HL-60 (cell line): Measurements from ENCODE around the gene TRAPPC1.

ENCODE experiments used
- DNase-seq, 2 experiments: peaks; one replicate each; pipeline ENCODE4 v3.0.0-alpha.2; 2010 to 2020; ENCODE audit warnings: low read depth in 1 of 2, low spot score in 1 of 2
- H3K27ac ChIP-seq: fragments of 250-450 bp; sonication (Bioruptor Pico); replicated peaks from 2 replicates; pipeline ENCODE4 v1.5.1; 2020; ENCODE audit warnings: mild to moderate bottlenecking, moderate library complexity
- H3K27me3 ChIP-seq: fragments of 250-450 bp; sonication (Bioruptor Pico); 2 replicates; pipeline ENCODE4 v1.5.1; 2021; ENCODE audit warnings: mild to moderate bottlenecking, moderate library complexity; ENCODE audit not compliant: insufficient read depth, poor library complexity, severe bottlenecking
- H3K4me3 ChIP-seq: replicated peaks from 2 replicates; pipeline ENCODE4 v1.5.1; 2011; ENCODE audit warnings: mild to moderate bottlenecking, control low read depth, low read length; ENCODE audit not compliant: insufficient read depth
- CTCF ChIP-seq: IDR thresholded peaks from one replicate; pipeline ENCODE4 v1.5.1; 2011; ENCODE audit warnings: low read length, control low read depth, inconsistent platforms; ENCODE audit not compliant: insufficient read depth
- GABPA ChIP-seq: IDR thresholded peaks from 2 replicates; pipeline ENCODE4 v1.6.1; 2012; ENCODE audit warnings: low read depth
- POLR2AphosphoS5 ChIP-seq: IDR thresholded peaks from 2 replicates; pipeline ENCODE4 v1.6.1; 2012; ENCODE audit warnings: low read depth
- REST ChIP-seq: IDR thresholded peaks from 2 replicates; pipeline ENCODE4 v1.6.1; 2012; ENCODE audit warnings: low read depth; ENCODE audit not compliant: insufficient replicate concordance
- SPI1 ChIP-seq: IDR thresholded peaks from 2 replicates; pipeline ENCODE4 v1.6.1; 2012; ENCODE audit warnings: low read depth, mild to moderate bottlenecking, borderline replicate concordance

TRAPPC1 gene

GRCh38 chr17:7886227-7887037, 45.3 kb downstream of the TRAPPC1 start:
- peak overlapping the region; percentile 92 for H3K27ac ChIP-seq
- peak overlapping the region; percentile 57 for H3K4me3 ChIP-seq
- TF ChIP-seq SPI1 (no peak), POLR2AphosphoS5 (no peak), CTCF (no peak)
- H3K27me3 ChIP-seq: no peaks in the 10 kb centered on the region
- DNase-seq: no peak

- Histone ChIP-seq H3K27ac (peak overlapping the region; percentile 92), H3K4me3 (peak overlapping the region; percentile 57), H3K27me3 (no peaks in the 10 kb centered on the region)
- peak in 1 of 2 experiments; percentile 21 for DNase-seq
- TF ChIP-seq POLR2AphosphoS5 (no peak), SPI1 (no peak), GABPA (no peak), CTCF (no peak), REST (no peak)
These were observed 46.1 kb downstream of the TRAPPC1 start for GRCh38 chr17:7885367-7886226.

GRCh38 chr17:7884581-7885366, 47.0 kb downstream of the TRAPPC1 start:
- Histone ChIP-seq H3K27me3 (no peaks in the 10 kb centered on the region), H3K27ac (peak overlapping the region; percentile 92), H3K4me3 (peak overlapping the region; percentile 38)
- TF ChIP-seq GABPA: no peak
- TF ChIP-seq SPI1: no peak
- TF ChIP-seq CTCF: no peak
- TF ChIP-seq REST: no peak
- no peak for TF ChIP-seq POLR2AphosphoS5
- peak in 1 of 2 experiments; percentile 9 for DNase-seq
